HEK293 (cell line): ENCODE measurements around the gene TXNDC15.

Experiments
- CTCF ChIA-PET: fragments of 350-600 bp; formaldehyde crosslinking; extraction: SDS; loops from one replicate; lab custom pipeline; 2021; ENCODE audit warnings: antibody characterized with exemption; lab: Yijun Ruan, JAX
- POLR2A ChIA-PET: fragments of 300-600 bp; formaldehyde crosslinking; extraction: SDS; loops from one replicate; lab custom pipeline; 2020; ENCODE audit warnings: antibody characterized with exemption, inconsistent platforms; lab: Yijun Ruan, JAX
- H3K27ac ChIP-seq: fragments of 200-500 bp; sonication (Bioruptor generic); 2 replicates; pipeline ENCODE4 v1.5.1; 2014; ENCODE audit warnings: low read depth, low read length, control low read depth, inconsistent platforms; ENCODE audit errors: extremely low read depth
- H3K36me3 ChIP-seq, 2 experiments: fragments of 200-500 bp in 1 of 2; sonication (Bioruptor generic) in 1 of 2; 1 replicate in 1 of 2; 2 replicates in 1 of 2; pipeline ENCODE4 v1.5.1; 2014 to 2017; ENCODE audit warnings: inconsistent platforms in 2 of 2, low read length in 2 of 2; ENCODE audit not compliant: control insufficient read depth in 2 of 2, insufficient read depth in 1 of 2
- H3K4me1 ChIP-seq: fragments of 200-500 bp; sonication (Bioruptor generic); 2 replicates; pipeline ENCODE4 v1.5.1; 2014; ENCODE audit warnings: mild to moderate bottlenecking, low read length, inconsistent platforms; ENCODE audit not compliant: control insufficient read depth, insufficient read depth
- H3K4me3 ChIP-seq: 2 replicates; pipeline ENCODE4 v1.5.1; 2011; ENCODE audit warnings: low read depth, mild to moderate bottlenecking, control low read depth, low read length, moderate library complexity
- H3K9me3 ChIP-seq: fragments of 200-500 bp; sonication (Bioruptor generic); 2 replicates; pipeline ENCODE4 v1.5.1; 2014; ENCODE audit warnings: low read depth, low read length, inconsistent platforms; ENCODE audit not compliant: control insufficient read depth, insufficient read depth
- BCL11B ChIP-seq: fragments of 450-650 bp; formaldehyde crosslinking; IDR thresholded peaks from 2 replicates; pipeline ENCODE4 v1.5.1; 2016; ENCODE audit warnings: low read depth, missing biosample characterization, missing genetic modification characterization
- IKZF3 ChIP-seq: fragments of 450-650 bp; IDR thresholded peaks from 2 replicates; pipeline ENCODE4 v1.5.0; 2018; ENCODE audit warnings: missing biosample characterization, mild to moderate bottlenecking, missing genetic modification characterization, moderate library complexity
- PRDM1 ChIP-seq: fragments of 450-650 bp; formaldehyde crosslinking; IDR thresholded peaks from 2 replicates; pipeline ENCODE4; 2016; ENCODE audit warnings: missing biosample characterization, missing genetic modification characterization
- SALL2 ChIP-seq: fragments of 450-650 bp; formaldehyde crosslinking; IDR thresholded peaks from 2 replicates; pipeline ENCODE4 v1.5.0; 2017; ENCODE audit warnings: missing biosample characterization, mild to moderate bottlenecking, missing genetic modification characterization, borderline replicate concordance
- SP7 ChIP-seq: fragments of 450-650 bp; formaldehyde crosslinking; IDR thresholded peaks from 2 replicates; pipeline ENCODE4 v1.5.1; 2016; ENCODE audit warnings: missing biosample characterization, missing genetic modification characterization
- ZBTB11 ChIP-seq: fragments of 450-650 bp; formaldehyde crosslinking; conservative IDR thresholded peaks from 2 replicates; pipeline ENCODE4 v1.5.1; 2016; ENCODE audit warnings: low read depth, missing biosample characterization, missing genetic modification characterization
- ZBTB17 ChIP-seq: fragments of 450-650 bp; formaldehyde crosslinking; IDR thresholded peaks from 2 replicates; pipeline ENCODE4 v1.5.1; 2016; ENCODE audit warnings: missing biosample characterization, missing genetic modification characterization
- ZBTB44 ChIP-seq: fragments of 450-650 bp; IDR thresholded peaks from 2 replicates; pipeline ENCODE4 v1.5.1; 2018; ENCODE audit warnings: missing biosample characterization, mild to moderate bottlenecking, missing genetic modification characterization
- ZFHX2 ChIP-seq: fragments of 450-650 bp; formaldehyde crosslinking; conservative IDR thresholded peaks from 2 replicates; pipeline ENCODE4 v1.5.1; 2016; ENCODE audit warnings: missing biosample characterization, missing genetic modification characterization
- ZIC2 ChIP-seq: fragments of 450-650 bp; formaldehyde crosslinking; IDR thresholded peaks from 2 replicates; pipeline ENCODE4 v1.5.1; 2016; ENCODE audit warnings: missing biosample characterization, missing genetic modification characterization
- ZNF175 ChIP-seq: fragments of 450-650 bp; formaldehyde crosslinking; IDR thresholded peaks from 2 replicates; pipeline ENCODE4 v1.5.1; 2016; ENCODE audit warnings: missing biosample characterization, missing genetic modification characterization
- ZNF2 ChIP-seq: fragments of 450-650 bp; formaldehyde crosslinking; IDR thresholded peaks from 2 replicates; pipeline ENCODE4 v1.5.1; 2016; ENCODE audit warnings: missing biosample characterization, missing genetic modification characterization
- ZNF24 ChIP-seq: fragments of 450-650 bp; formaldehyde crosslinking; IDR thresholded peaks from 2 replicates; pipeline ENCODE4 v1.5.1; 2016; ENCODE audit warnings: missing biosample characterization, missing genetic modification characterization
- ZNF335 ChIP-seq: fragments of 450-650 bp; formaldehyde crosslinking; conservative IDR thresholded peaks from 2 replicates; pipeline ENCODE4 v1.5.1; 2016; ENCODE audit warnings: missing biosample characterization, missing genetic modification characterization
- ZNF473 ChIP-seq: fragments of 450-650 bp; formaldehyde crosslinking; IDR thresholded peaks from 2 replicates; pipeline ENCODE4 v1.5.1; 2017; ENCODE audit warnings: missing biosample characterization, missing genetic modification characterization
- ZNF561 ChIP-seq: fragments of 450-650 bp; IDR thresholded peaks from 2 replicates; pipeline ENCODE4 v1.5.1; 2018; ENCODE audit warnings: missing biosample characterization, missing genetic modification characterization, borderline replicate concordance
- ZNF585B ChIP-seq: fragments of 450-650 bp; formaldehyde crosslinking; IDR thresholded peaks from 2 replicates; pipeline ENCODE4 v1.5.1; 2016; ENCODE audit warnings: missing biosample characterization, missing genetic modification characterization
- ZNF600 ChIP-seq: fragments of 450-650 bp; formaldehyde crosslinking; IDR thresholded peaks from 2 replicates; pipeline ENCODE4 v1.5.1; 2016; ENCODE audit warnings: missing biosample characterization, missing genetic modification characterization
- ZNF654 ChIP-seq: fragments of 450-650 bp; formaldehyde crosslinking; IDR thresholded peaks from 2 replicates; pipeline ENCODE4 v1.5.1; 2016; ENCODE audit warnings: low read depth, missing biosample characterization, missing genetic modification characterization
- ZNF76 ChIP-seq: fragments of 450-650 bp; formaldehyde crosslinking; IDR thresholded peaks from 2 replicates; pipeline ENCODE4; 2016; ENCODE audit warnings: low read depth, missing biosample characterization, missing genetic modification characterization, borderline replicate concordance
- ZNF791 ChIP-seq: fragments of 450-650 bp; formaldehyde crosslinking; IDR thresholded peaks from 2 replicates; pipeline ENCODE4 v1.5.1; 2016; ENCODE audit warnings: missing biosample characterization, missing genetic modification characterization
- ZSCAN30 ChIP-seq: fragments of 450-650 bp; IDR thresholded peaks from 2 replicates; pipeline ENCODE4 v1.5.1; 2018; ENCODE audit warnings: missing biosample characterization, mild to moderate bottlenecking, missing genetic modification characterization, moderate library complexity
- ZXDB ChIP-seq: fragments of 450-650 bp; formaldehyde crosslinking; IDR thresholded peaks from 2 replicates; pipeline ENCODE4 v1.5.1; 2016; ENCODE audit warnings: missing biosample characterization, missing genetic modification characterization
- TF ChIP-seq, protein P1 (sequence below): fragments of 450-650 bp; formaldehyde crosslinking; IDR thresholded peaks from 2 replicates; pipeline ENCODE4 v1.5.1; 2017; ENCODE audit warnings: missing biosample characterization, missing genetic modification characterization
- TF ChIP-seq, protein P2 (sequence below): fragments of 450-650 bp; formaldehyde crosslinking; IDR thresholded peaks from 2 replicates; pipeline ENCODE4 v1.5.1; 2016; ENCODE audit warnings: missing biosample characterization, missing genetic modification characterization
- TF ChIP-seq, protein P3 (sequence below): fragments of 450-650 bp; formaldehyde crosslinking; IDR thresholded peaks from 2 replicates; pipeline ENCODE4 v1.5.1; 2016; ENCODE audit warnings: missing biosample characterization, missing genetic modification characterization

The TXNDC15 gene

GRCh38 chr5:134905246-134905996 is 31.2 kb downstream of the TXNDC15 start:
- POLR2A ChIA-PET = interaction anchor here (0.7 to 2.3 kb wide), 9 partner anchors 31 to 314 kb away, joined by 3 to 17 read pairs (median 6); partner anchors contain the start of genes C5orf24, CAMLG and TXNDC15
- H3K9me3 ChIP-seq = no peaks in the 10 kb centered on the region
- H3K36me3 ChIP-seq = peaks cover 0 to 18% of the 10 kb centered on the region in 2 experiments; a peak in 2 of 3 replicates
- H3K4me3 ChIP-seq = peak overlapping the region; percentile 83
- CTCF ChIA-PET = interaction anchor here (0.6 to 1.8 kb wide), 17 partner anchors 10 to 382 kb away, joined by 3 to 10 read pairs (median 3); partner anchors contain the start of genes C5orf24 and DDX46
- H3K27ac ChIP-seq = peak overlapping the region; percentile 96
- no peaks in the 10 kb centered on the region for H3K4me1 ChIP-seq
- TF ChIP-seq ZNF561 (0 out of 2 replicates have a peak, but pooled peaks have one; percentile 48), ZBTB44 (peak; percentile 53; the same call in 1 of the 2 replicates), ZNF791 (tag by site-specific recombination) (no peak), ZNF654 (tag by site-specific recombination) (peak; percentile 93), ZNF76 (tag by site-specific recombination) (peak; percentile 29; the same call in 1 of the 2 replicates), ZNF585B (tag by site-specific recombination) (no peak), SP7 (tag by site-specific recombination) (peak; percentile 53), BCL11B (tag by site-specific recombination) (peak; percentile 58; the same call in 1 of the 2 replicates), ZBTB17 (tag by site-specific recombination) (peak; percentile 69), ZNF2 (peak; percentile 87; the same call in 1 of the 2 replicates), ZSCAN30 (0 out of 2 replicates have a peak, but pooled peaks have one; percentile 7), ZIC2 (tag by site-specific recombination) (peak; percentile 65), IKZF3 (tag by site-specific recombination) (peak; percentile 71; the same call in 1 of the 2 replicates), ZNF24 (tag by site-specific recombination) (0 out of 2 replicates have a peak, but pooled peaks have one; percentile 64), SALL2 (tag by site-specific recombination) (no peak), ZNF473 (tag by site-specific recombination) (no peak), ZBTB11 (tag by site-specific recombination) (peak; percentile 78), ZNF600 (tag by site-specific recombination) (peak; percentile 91), ZNF335 (tag by site-specific recombination) (peak; percentile 92), ZNF175 (tag by site-specific recombination) (no peak), PRDM1 (peak; percentile 83), ZXDB (tag by site-specific recombination) (peak; percentile 54; the same call in 1 of the 2 replicates), ZFHX2 (tag by site-specific recombination) (peak; percentile 51; the same call in 1 of the 2 replicates)
- TF ChIP-seq, protein P1, sequence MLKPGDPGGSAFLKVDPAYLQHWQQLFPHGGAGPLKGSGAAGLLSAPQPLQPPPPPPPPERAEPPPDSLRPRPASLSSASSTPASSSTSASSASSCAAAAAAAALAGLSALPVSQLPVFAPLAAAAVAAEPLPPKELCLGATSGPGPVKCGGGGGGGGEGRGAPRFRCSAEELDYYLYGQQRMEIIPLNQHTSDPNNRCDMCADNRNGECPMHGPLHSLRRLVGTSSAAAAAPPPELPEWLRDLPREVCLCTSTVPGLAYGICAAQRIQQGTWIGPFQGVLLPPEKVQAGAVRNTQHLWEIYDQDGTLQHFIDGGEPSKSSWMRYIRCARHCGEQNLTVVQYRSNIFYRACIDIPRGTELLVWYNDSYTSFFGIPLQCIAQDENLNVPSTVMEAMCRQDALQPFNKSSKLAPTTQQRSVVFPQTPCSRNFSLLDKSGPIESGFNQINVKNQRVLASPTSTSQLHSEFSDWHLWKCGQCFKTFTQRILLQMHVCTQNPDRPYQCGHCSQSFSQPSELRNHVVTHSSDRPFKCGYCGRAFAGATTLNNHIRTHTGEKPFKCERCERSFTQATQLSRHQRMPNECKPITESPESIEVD (tag by site-specific recombination) = peak; percentile 59; the same call in 1 of the 2 replicates
- TF ChIP-seq, protein P2, sequence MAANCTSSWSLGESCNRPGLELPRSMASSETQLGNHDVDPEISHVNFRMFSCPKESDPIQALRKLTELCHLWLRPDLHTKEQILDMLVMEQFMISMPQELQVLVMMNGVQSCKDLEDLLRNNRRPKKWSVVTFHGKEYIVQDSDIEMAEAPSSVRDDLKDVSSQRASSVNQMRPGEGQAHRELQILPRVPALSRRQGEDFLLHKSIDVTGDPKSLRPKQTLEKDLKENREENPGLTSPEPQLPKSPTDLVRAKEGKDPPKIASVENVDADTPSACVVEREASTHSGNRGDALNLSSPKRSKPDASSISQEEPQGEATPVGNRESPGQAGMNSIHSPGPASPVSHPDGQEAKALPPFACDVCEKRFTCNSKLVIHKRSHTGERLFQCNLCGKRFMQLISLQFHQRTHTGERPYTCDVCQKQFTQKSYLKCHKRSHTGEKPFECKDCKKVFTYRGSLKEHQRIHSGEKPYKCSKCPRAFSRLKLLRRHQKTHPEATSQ (tag by site-specific recombination) = 0 out of 2 replicates have a peak, but pooled peaks have one; percentile 28
- TF ChIP-seq, protein P3, sequence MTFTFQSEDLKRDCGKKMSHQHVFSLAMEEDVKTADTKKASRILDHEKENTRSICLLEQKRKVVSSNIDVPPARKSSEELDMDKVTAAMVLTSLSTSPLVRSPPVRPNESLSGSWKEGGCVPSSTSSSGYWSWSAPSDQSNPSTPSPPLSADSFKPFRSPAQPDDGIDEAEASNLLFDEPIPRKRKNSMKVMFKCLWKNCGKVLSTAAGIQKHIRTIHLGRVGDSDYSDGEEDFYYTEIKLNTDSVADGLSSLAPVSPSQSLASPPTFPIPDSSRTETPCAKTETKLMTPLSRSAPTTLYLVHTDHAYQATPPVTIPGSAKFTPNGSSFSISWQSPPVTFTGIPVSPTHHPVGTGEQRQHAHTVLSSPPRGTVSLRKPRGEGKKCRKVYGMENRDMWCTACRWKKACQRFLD = no peak
